Measurements from ENCODE around the gene SLAMF7. TPM values are rescaled to one million over a fixed set of nuclear protein-coding genes. Genes with fewer than 3 reads are reported as not detected.

SLAMF7 gene
- total and polyA plus RNA-seq, 4 donors = 0.80 to 2.9 (median 1.1) TPM

- Histone ChIP-seq H3K4me1 (ENCODE audit: control insufficient read depth in 4 of 4, insufficient read depth in 4 of 4, low read length in 3 of 4) (no peaks in the 10 kb centered on the region), H3K27ac (ENCODE audit: low read depth in 1 of 2, low read length in 2 of 2) (no peak overlapping the region), H3K4me3 (ENCODE audit: low read depth in 1 of 3, low read length in 3 of 3) (no peak overlapping the region), H3K9me3 (ENCODE audit: control insufficient read depth in 4 of 4, low read length in 3 of 4) (no peaks in the 10 kb centered on the region), H3K9ac (ENCODE audit: low read depth in 1 of 2, low read length in 2 of 2) (no peak overlapping the region), H3K36me3 (ENCODE audit: control insufficient read depth in 4 of 4, insufficient read depth in 3 of 4, low read depth in 1 of 4, low read length in 3 of 4) (no peaks in the 10 kb centered on the region), H3K27me3 (ENCODE audit: control insufficient read depth in 4 of 4, insufficient read depth in 4 of 4, low read length in 3 of 4) (no peaks in the 10 kb centered on the region)
- WGBS = 59% methylated on average over 2 of the region's 2 CpGs
- no peak for DNase-seq (ENCODE audit: low spot score)
- TF ChIP-seq, protein P1, sequence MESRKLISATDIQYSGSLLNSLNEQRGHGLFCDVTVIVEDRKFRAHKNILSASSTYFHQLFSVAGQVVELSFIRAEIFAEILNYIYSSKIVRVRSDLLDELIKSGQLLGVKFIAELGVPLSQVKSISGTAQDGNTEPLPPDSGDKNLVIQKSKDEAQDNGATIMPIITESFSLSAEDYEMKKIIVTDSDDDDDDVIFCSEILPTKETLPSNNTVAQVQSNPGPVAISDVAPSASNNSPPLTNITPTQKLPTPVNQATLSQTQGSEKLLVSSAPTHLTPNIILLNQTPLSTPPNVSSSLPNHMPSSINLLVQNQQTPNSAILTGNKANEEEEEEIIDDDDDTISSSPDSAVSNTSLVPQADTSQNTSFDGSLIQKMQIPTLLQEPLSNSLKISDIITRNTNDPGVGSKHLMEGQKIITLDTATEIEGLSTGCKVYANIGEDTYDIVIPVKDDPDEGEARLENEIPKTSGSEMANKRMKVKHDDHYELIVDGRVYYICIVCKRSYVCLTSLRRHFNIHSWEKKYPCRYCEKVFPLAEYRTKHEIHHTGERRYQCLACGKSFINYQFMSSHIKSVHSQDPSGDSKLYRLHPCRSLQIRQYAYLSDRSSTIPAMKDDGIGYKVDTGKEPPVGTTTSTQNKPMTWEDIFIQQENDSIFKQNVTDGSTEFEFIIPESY (IDR thresholded peaks at IDR 0.05) = no peak
- no peak for TF ChIP-seq RAD21 (IDR thresholded peaks at IDR 0.05)
- TF ChIP-seq MAX (IDR thresholded peaks at IDR 0.05) = no peak
- TF ChIP-seq, protein P2, sequence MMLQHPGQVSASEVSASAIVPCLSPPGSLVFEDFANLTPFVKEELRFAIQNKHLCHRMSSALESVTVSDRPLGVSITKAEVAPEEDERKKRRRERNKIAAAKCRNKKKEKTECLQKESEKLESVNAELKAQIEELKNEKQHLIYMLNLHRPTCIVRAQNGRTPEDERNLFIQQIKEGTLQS (IDR thresholded peaks at IDR 0.05) = no peak
- TF ChIP-seq SP1 (IDR thresholded peaks at IDR 0.05) = no peak
- no peak for TF ChIP-seq TAF1 (conservative IDR thresholded peaks at IDR 0.05)
- TF ChIP-seq HNF4G (IDR thresholded peaks at IDR 0.05) = no peak
- no peak for TF ChIP-seq JUND (IDR thresholded peaks at IDR 0.05)
- TF ChIP-seq FOXA2 (IDR thresholded peaks at IDR 0.05) = no peak
- TF ChIP-seq EGR1 (IDR thresholded peaks at IDR 0.05; ENCODE audit: low read depth in 2 of 2) = no peak
- no peak for TF ChIP-seq REST (IDR thresholded peaks at IDR 0.05)
- no peak for TF ChIP-seq YY1 (IDR thresholded peaks at IDR 0.05)
- TF ChIP-seq HNF4A (conservative IDR thresholded peaks at IDR 0.05) = no peak
- TF ChIP-seq FOXA1 (IDR thresholded peaks at IDR 0.05) = no peak
- no peak for TF ChIP-seq CTCF (IDR thresholded peaks at IDR 0.05; ENCODE audit: low read depth, low read length, missing input control)
- no peak for TF ChIP-seq NR2F2 (IDR thresholded peaks at IDR 0.05)
- no peak for TF ChIP-seq RXRA (IDR thresholded peaks at IDR 0.05)
- no peak for TF ChIP-seq GABPA (IDR thresholded peaks at IDR 0.05 in 1 of 2, conservative IDR thresholded peaks at IDR 0.05 in 1 of 2)
These were observed 15.7 kb upstream of the SLAMF7 start for GRCh38 chr1:160723332-160723731.

All from liver (tissue), 9 donors.